Measurements from ENCODE around the gene FBXL17.

Gene FBXL17

GRCh38 chr5:107958432-107958831 is 423.5 kb downstream of the FBXL17 start:
- H3K4me3 ChIP-seq (ENCODE audit: low read length): no peak overlapping the region
- H3K9me3 ChIP-seq (ENCODE audit: control insufficient read depth, low read depth, low read length): no peaks in the 10 kb centered on the region
- no peaks in the 10 kb centered on the region for H3K27me3 ChIP-seq (ENCODE audit: control insufficient read depth, insufficient read depth, low read length)
- no peaks in the 10 kb centered on the region for H3K36me3 ChIP-seq (ENCODE audit: control insufficient read depth, low read depth, low read length)
- H3K9ac ChIP-seq (ENCODE audit: low read length): no peak overlapping the region
- H3K4me1 ChIP-seq (ENCODE audit: control insufficient read depth, low read depth, low read length): no peaks in the 10 kb centered on the region
- H3K27ac ChIP-seq (ENCODE audit: low read length): no peak overlapping the region

DNA sequence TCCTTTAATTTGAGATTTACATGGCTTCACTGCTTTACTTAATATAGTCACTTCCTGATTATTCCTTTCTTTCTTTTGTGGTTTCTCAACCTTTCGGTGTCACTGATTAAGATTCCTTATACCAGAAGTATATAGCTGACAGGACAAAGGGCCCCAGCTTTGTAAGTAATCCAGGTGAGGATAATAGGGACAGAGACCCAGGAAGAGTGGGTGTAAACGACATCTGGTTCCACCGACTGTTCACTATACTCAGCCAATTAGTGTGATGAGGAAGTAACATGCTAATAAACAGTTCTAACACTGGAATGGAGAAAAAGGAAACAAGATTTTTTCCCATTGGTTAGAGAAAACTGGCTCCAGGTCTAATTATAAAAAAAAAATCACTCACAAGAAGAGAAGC is 424.8 kb downstream of the FBXL17 start:
- no peaks in the 10 kb centered on the region for H3K9me3 ChIP-seq (ENCODE audit: control insufficient read depth, low read depth, low read length)
- no peak overlapping the region for H3K4me3 ChIP-seq (ENCODE audit: low read length)
- no peaks in the 10 kb centered on the region for H3K36me3 ChIP-seq (ENCODE audit: control insufficient read depth, low read depth, low read length)
- no peak overlapping the region for H3K27ac ChIP-seq (ENCODE audit: low read length)
- no peak overlapping the region for H3K9ac ChIP-seq (ENCODE audit: low read length)
- H3K27me3 ChIP-seq (ENCODE audit: control insufficient read depth, insufficient read depth, low read length): no peaks in the 10 kb centered on the region
- H3K4me1 ChIP-seq (ENCODE audit: control insufficient read depth, low read depth, low read length): no peaks in the 10 kb centered on the region

DNA sequence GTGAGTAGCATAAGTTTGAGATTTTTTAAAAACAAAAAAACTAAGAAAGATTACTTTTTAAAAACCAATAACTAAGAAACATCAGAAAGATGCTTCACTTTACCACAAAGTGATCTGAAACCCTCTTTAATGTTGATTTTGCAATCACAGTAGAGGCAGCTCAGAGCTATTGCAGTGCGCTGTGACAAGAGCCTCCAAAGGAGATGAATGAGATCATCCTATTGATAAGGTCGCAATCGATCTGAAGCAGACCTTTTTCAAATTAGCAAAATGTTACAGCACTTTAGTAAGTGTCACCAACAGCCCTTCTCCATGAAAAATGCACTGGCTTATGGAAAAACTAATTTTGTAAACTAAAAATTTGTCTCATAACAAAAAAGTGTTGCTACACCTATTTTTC is 426.6 kb downstream of the FBXL17 start:
- Histone ChIP-seq H3K4me3 (ENCODE audit: low read length) (no peak overlapping the region), H3K27ac (ENCODE audit: low read length) (no peak overlapping the region), H3K27me3 (ENCODE audit: control insufficient read depth, insufficient read depth, low read length) (no peaks in the 10 kb centered on the region), H3K9me3 (ENCODE audit: control insufficient read depth, low read depth, low read length) (no peaks in the 10 kb centered on the region), H3K9ac (ENCODE audit: low read length) (no peak overlapping the region), H3K36me3 (ENCODE audit: control insufficient read depth, low read depth, low read length) (no peaks in the 10 kb centered on the region), H3K4me1 (ENCODE audit: control insufficient read depth, low read depth, low read length) (no peaks in the 10 kb centered on the region)

DNA sequence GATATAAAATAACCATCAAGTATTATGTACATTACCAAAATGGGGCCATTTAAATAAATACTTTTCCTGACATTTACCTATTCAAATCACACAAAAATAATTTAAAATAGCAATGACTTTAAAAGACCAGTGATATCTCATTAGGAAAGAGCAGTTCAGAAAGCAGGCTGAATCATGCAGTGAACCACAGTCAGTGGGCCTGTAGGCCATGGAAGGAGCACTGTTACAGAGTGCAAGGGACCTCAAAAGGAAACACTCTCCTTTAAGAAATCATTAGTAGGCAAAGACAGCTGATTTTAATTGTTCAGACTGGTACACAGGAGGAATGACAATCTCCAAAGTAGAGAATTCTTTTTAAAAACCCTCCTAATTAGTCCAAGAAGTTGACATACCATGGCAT is 427.6 kb downstream of the FBXL17 start:
- Histone ChIP-seq H3K4me1 (ENCODE audit: control insufficient read depth, low read depth, low read length) (no peaks in the 10 kb centered on the region), H3K9me3 (ENCODE audit: control insufficient read depth, low read depth, low read length) (no peaks in the 10 kb centered on the region), H3K27me3 (ENCODE audit: control insufficient read depth, insufficient read depth, low read length) (no peaks in the 10 kb centered on the region), H3K27ac (ENCODE audit: low read length) (no peak overlapping the region), H3K9ac (ENCODE audit: low read length) (no peak overlapping the region), H3K4me3 (ENCODE audit: low read length) (no peak overlapping the region), H3K36me3 (ENCODE audit: control insufficient read depth, low read depth, low read length) (no peaks in the 10 kb centered on the region)

- Histone ChIP-seq H3K4me3 (ENCODE audit: low read length) (no peak overlapping the region), H3K27ac (ENCODE audit: low read length) (no peak overlapping the region), H3K27me3 (ENCODE audit: control insufficient read depth, insufficient read depth, low read length) (no peaks in the 10 kb centered on the region), H3K9me3 (ENCODE audit: control insufficient read depth, low read depth, low read length) (no peaks in the 10 kb centered on the region), H3K36me3 (ENCODE audit: control insufficient read depth, low read depth, low read length) (no peaks in the 10 kb centered on the region), H3K4me1 (ENCODE audit: control insufficient read depth, low read depth, low read length) (no peaks in the 10 kb centered on the region), H3K9ac (ENCODE audit: low read length) (no peak overlapping the region)
These were observed 429.4 kb downstream of the FBXL17 start for GRCh38 chr5:107952450-107952849.

- Histone ChIP-seq H3K9me3 (ENCODE audit: control insufficient read depth, low read depth, low read length) (no peaks in the 10 kb centered on the region), H3K9ac (ENCODE audit: low read length) (no peak overlapping the region), H3K4me3 (ENCODE audit: low read length) (no peak overlapping the region), H3K27ac (ENCODE audit: low read length) (no peak overlapping the region), H3K4me1 (ENCODE audit: control insufficient read depth, low read depth, low read length) (no peaks in the 10 kb centered on the region), H3K27me3 (ENCODE audit: control insufficient read depth, insufficient read depth, low read length) (no peaks in the 10 kb centered on the region), H3K36me3 (ENCODE audit: control insufficient read depth, low read depth, low read length) (no peaks in the 10 kb centered on the region)
These were observed 430.6 kb downstream of the FBXL17 start for GRCh38 chr5:107951309-107951708.

DNA sequence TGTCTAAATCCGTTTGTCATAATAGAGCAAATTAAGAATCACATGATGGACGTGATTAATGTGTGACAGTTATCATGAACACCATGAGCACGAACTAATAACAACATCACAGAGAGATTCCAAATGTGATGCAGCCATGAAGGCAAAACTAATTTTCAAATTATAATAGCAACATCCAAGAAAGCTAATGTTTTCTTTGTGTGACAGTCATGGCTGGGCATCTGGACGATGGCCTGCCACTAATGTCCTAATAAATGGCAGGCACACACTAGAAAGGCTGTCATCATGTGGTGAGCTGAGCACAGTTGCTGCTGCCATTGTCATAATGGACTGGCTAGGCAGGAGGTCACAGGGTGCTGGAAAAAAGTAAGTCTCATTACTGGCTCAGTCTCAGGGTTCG is 431.1 kb downstream of the FBXL17 start:
- H3K9me3 ChIP-seq (ENCODE audit: control insufficient read depth, low read depth, low read length): no peaks in the 10 kb centered on the region
- no peaks in the 10 kb centered on the region for H3K4me1 ChIP-seq (ENCODE audit: control insufficient read depth, low read depth, low read length)
- H3K27ac ChIP-seq (ENCODE audit: low read length): no peak overlapping the region
- no peak overlapping the region for H3K4me3 ChIP-seq (ENCODE audit: low read length)
- no peaks in the 10 kb centered on the region for H3K27me3 ChIP-seq (ENCODE audit: control insufficient read depth, insufficient read depth, low read length)
- no peak overlapping the region for H3K9ac ChIP-seq (ENCODE audit: low read length)
- H3K36me3 ChIP-seq (ENCODE audit: control insufficient read depth, low read depth, low read length): no peaks in the 10 kb centered on the region

- no peaks in the 10 kb centered on the region for H3K27me3 ChIP-seq (ENCODE audit: control insufficient read depth, insufficient read depth, low read length)
- H3K4me1 ChIP-seq (ENCODE audit: control insufficient read depth, low read depth, low read length): no peaks in the 10 kb centered on the region
- H3K36me3 ChIP-seq (ENCODE audit: control insufficient read depth, low read depth, low read length): no peaks in the 10 kb centered on the region
- no peaks in the 10 kb centered on the region for H3K9me3 ChIP-seq (ENCODE audit: control insufficient read depth, low read depth, low read length)
- H3K4me3 ChIP-seq (ENCODE audit: low read length): no peak overlapping the region
- H3K27ac ChIP-seq (ENCODE audit: low read length): no peak overlapping the region
- H3K9ac ChIP-seq (ENCODE audit: low read length): no peak overlapping the region
These were observed 432.1 kb downstream of the FBXL17 start for GRCh38 chr5:107949688-107950341.

GRCh38 chr5:107948377-107948776 is 433.5 kb downstream of the FBXL17 start:
- H3K27me3 ChIP-seq (ENCODE audit: control insufficient read depth, insufficient read depth, low read length): no peaks in the 10 kb centered on the region
- no peak overlapping the region for H3K27ac ChIP-seq (ENCODE audit: low read length)
- H3K4me3 ChIP-seq (ENCODE audit: low read length): no peak overlapping the region
- no peaks in the 10 kb centered on the region for H3K36me3 ChIP-seq (ENCODE audit: control insufficient read depth, low read depth, low read length)
- H3K9ac ChIP-seq (ENCODE audit: low read length): no peak overlapping the region
- H3K4me1 ChIP-seq (ENCODE audit: control insufficient read depth, low read depth, low read length): no peaks in the 10 kb centered on the region
- no peaks in the 10 kb centered on the region for H3K9me3 ChIP-seq (ENCODE audit: control insufficient read depth, low read depth, low read length)

DNA sequence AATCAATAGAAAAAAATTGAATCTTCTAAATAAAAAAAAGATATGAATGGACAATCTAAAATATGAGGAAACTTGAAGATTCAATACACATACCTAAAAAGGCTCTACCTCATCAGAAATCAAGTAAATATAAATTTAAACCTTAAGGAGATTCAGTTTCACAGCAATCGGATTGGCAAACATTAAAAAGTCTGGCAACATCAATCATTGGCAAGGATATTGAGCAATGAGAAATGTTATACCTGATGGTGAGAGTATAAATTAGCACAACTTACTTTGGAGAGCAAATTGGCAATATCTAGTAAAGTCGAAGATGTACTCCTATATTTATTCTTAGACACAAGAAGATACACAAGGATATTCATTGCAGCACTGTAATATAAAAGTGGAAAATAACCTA is 436.8 kb downstream of the FBXL17 start:
- Histone ChIP-seq H3K9me3 (ENCODE audit: control insufficient read depth, low read depth, low read length) (no peaks in the 10 kb centered on the region), H3K9ac (ENCODE audit: low read length) (no peak overlapping the region), H3K36me3 (ENCODE audit: control insufficient read depth, low read depth, low read length) (no peaks in the 10 kb centered on the region)

DNA sequence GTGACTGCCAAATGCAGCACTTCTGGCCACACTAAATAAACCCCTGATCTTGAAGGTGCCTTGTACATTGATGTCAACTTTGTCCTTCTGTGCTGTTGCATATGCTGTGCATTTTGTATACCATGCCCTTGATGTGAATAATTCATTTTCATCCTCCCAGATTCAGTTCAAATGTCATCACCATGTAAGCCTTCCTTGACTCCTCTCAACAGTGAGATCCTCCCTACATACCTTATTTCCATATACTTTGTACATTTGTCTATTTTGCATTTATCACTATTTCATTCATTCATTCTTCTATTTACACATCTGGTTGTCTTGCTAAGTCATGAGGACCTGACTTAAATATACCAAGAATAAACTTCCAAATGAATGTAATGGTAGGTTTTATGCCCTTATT is 438.0 kb downstream of the FBXL17 start:
- H3K27me3 ChIP-seq (ENCODE audit: control insufficient read depth, insufficient read depth, low read length): no peaks in the 10 kb centered on the region
- H3K27ac ChIP-seq (ENCODE audit: low read length): no peak overlapping the region
- H3K4me3 ChIP-seq (ENCODE audit: low read length): no peak overlapping the region
- H3K36me3 ChIP-seq (ENCODE audit: control insufficient read depth, low read depth, low read length): no peaks in the 10 kb centered on the region
- H3K4me1 ChIP-seq (ENCODE audit: control insufficient read depth, low read depth, low read length): no peaks in the 10 kb centered on the region
- no peak overlapping the region for H3K9ac ChIP-seq (ENCODE audit: low read length)
- H3K9me3 ChIP-seq (ENCODE audit: control insufficient read depth, low read depth, low read length): no peaks in the 10 kb centered on the region

More for the DNA sequence above, 436.8 kb downstream of the FBXL17 start:
- Histone ChIP-seq H3K4me3 (ENCODE audit: low read length) (no peak overlapping the region), H3K27ac (ENCODE audit: low read length) (no peak overlapping the region), H3K27me3 (ENCODE audit: control insufficient read depth, insufficient read depth, low read length) (no peaks in the 10 kb centered on the region), H3K4me1 (ENCODE audit: control insufficient read depth, low read depth, low read length) (no peaks in the 10 kb centered on the region)

GRCh38 chr5:107941036-107941435 is 440.9 kb downstream of the FBXL17 start:
- no peaks in the 10 kb centered on the region for H3K27me3 ChIP-seq (ENCODE audit: control insufficient read depth, insufficient read depth, low read length)
- no peaks in the 10 kb centered on the region for H3K9me3 ChIP-seq (ENCODE audit: control insufficient read depth, low read depth, low read length)
- no peak overlapping the region for H3K4me3 ChIP-seq (ENCODE audit: low read length)

More at GRCh38 chr5:107941036-107941435, 440.9 kb downstream of the FBXL17 start:
- H3K36me3 ChIP-seq (ENCODE audit: control insufficient read depth, low read depth, low read length): no peaks in the 10 kb centered on the region
- H3K27ac ChIP-seq (ENCODE audit: low read length): no peak overlapping the region
- no peak overlapping the region for H3K9ac ChIP-seq (ENCODE audit: low read length)
- peaks cover 16% of the 10 kb centered on the region for H3K4me1 ChIP-seq (ENCODE audit: control insufficient read depth, low read depth, low read length)
